HL-60/S4 treated with retinoic acid at 250 ng/mL for 4 days and 3 days (cell line): Measurements from ENCODE around the gene NTN3.
"Not testable (repeated sequence)": the region's sequence is repeated elsewhere in the genome, so short reads cannot be mapped to it uniquely, and the experiment has no call there.

Source experiments
- in situ Hi-C: fragments of 300-500 bp; cut with MboI; formaldehyde crosslinking; loops from 2 replicates; pipeline ENCODE4 v1.7.0; 2022; ENCODE audit warnings: low sequenced_read_pairs

NTN3 gene

GRCh38 chr16:2471016-2471652 lies at the start of gene NTN3:
TSS of gene NTN3 (plus strand) at chr16:2471297. CDS start at chr16:2471702, 405 bp downstream.
- in situ Hi-C loops: no loop called here

- in situ Hi-C loops: loop anchor here (10.0 kb wide), 1 partner anchor 63 kb away; no protein-coding TSS in a partner anchor
These were observed 48.8 kb upstream of the NTN3 start for GRCh38 chr16:2422123-2422867.

- in situ Hi-C loops: loop anchor here (10.0 kb wide), 1 partner anchor 60 kb away; no protein-coding TSS in a partner anchor
These were observed 46.8 kb upstream of the NTN3 start for GRCh38 chr16:2424061-2425007.

GRCh38 chr16:2425008-2425518 lies 46.0 kb upstream of the NTN3 start:
- in situ Hi-C loops: loop anchor here (10.0 kb wide), 1 partner anchor 60 kb away; no protein-coding TSS in a partner anchor

- in situ Hi-C loops: loop anchor here (10.0 kb wide), 1 partner anchor 59 kb away; no protein-coding TSS in a partner anchor
These were observed 45.2 kb upstream of the NTN3 start for GRCh38 chr16:2425825-2426430.

- in situ Hi-C loops: loop anchor here (10.0 kb wide), 1 partner anchor 58 kb away; no protein-coding TSS in a partner anchor
These were observed 44.1 kb upstream of the NTN3 start for GRCh38 chr16:2426941-2427361.

GRCh38 chr16:2427526-2427925 lies 43.6 kb upstream of the NTN3 start:
- in situ Hi-C loops: loop anchor here (10.0 kb wide), 1 partner anchor 57 kb away; no protein-coding TSS in a partner anchor

GRCh38 chr16:2428051-2428783 lies 42.9 kb upstream of the NTN3 start:
- in situ Hi-C loops: loop anchor here (10.0 kb wide), 1 partner anchor 57 kb away; no protein-coding TSS in a partner anchor

GRCh38 chr16:2428784-2429033 lies 42.4 kb upstream of the NTN3 start:
- in situ Hi-C loops: loop anchor here (10.0 kb wide), 1 partner anchor 56 kb away; no protein-coding TSS in a partner anchor

GRCh38 chr16:2429034-2429770 lies 41.9 kb upstream of the NTN3 start, which contains the start of gene CCNF:
TSS of gene CCNF (plus strand) at chr16:2429447. CDS start at chr16:2429482, 35 bp downstream.
- in situ Hi-C loops: loop anchor here (10.0 kb wide), 1 partner anchor 56 kb away; no protein-coding TSS in a partner anchor

GRCh38 chr16:2429771-2430663 lies 41.1 kb upstream of the NTN3 start:
- in situ Hi-C loops: loop anchor here (10.0 kb wide), 1 partner anchor 55 kb away; no protein-coding TSS in a partner anchor

GRCh38 chr16:2432286-2432685 lies 38.8 kb upstream of the NTN3 start:
- in situ Hi-C loops: no loop called here

GRCh38 chr16:2432801-2433505 lies 38.1 kb upstream of the NTN3 start:
- in situ Hi-C loops: no loop called here

- in situ Hi-C loops: not testable (repeated sequence)
These were observed 35.9 kb upstream of the NTN3 start for GRCh38 chr16:2435236-2435635.

GRCh38 chr16:2436110-2436509 lies 35.0 kb upstream of the NTN3 start:
- in situ Hi-C loops: no loop called here

GRCh38 chr16:2437032-2437790 lies 33.9 kb upstream of the NTN3 start:
- in situ Hi-C loops: no loop called here
